HCT116 (cell line): Measurements from ENCODE around the gene RNF182. TPM values are rescaled to one million over a fixed set of nuclear protein-coding genes. Genes with fewer than 3 reads are reported as not detected.

Source experiments
- ATAC-seq: fragments of 200-7000 bp; cut with Tn5 transposase; 2 replicates; pipeline ENCODE4 v1.9.1; 2020; ENCODE audit warnings: mild to moderate bottlenecking, moderate library complexity
- BruUV-seq: library from RNA; stranded (reverse); fragments of 400-500 nt; replicated peaks from 2 replicates; lab custom pipeline; 2021; lab: Mats Ljungman, UMichigan
- CTCF ChIA-PET: fragments of 300-600 bp; sonication (Branson Sonifier 250); formaldehyde crosslinking; loops from one replicate; lab custom pipeline; 2021; ENCODE audit warnings: antibody characterized with exemption; lab: Charles Lee
- POLR2A ChIA-PET: fragments of 300-600, 350-600 bp; sonication (Branson Sonifier 250); formaldehyde crosslinking; loops from one replicate; lab custom pipeline; 2021; ENCODE audit warnings: antibody characterized with exemption; lab: Charles Lee
- RAD21 ChIA-PET, 2 experiments: fragments of 300-600 bp; sonication (Branson Sonifier 250); formaldehyde crosslinking; loops; one replicate each; lab custom pipeline; 2023; ENCODE audit warnings: low total read pairs in 2 of 2; ENCODE audit not compliant: uncharacterized antibody in 2 of 2, unreplicated experiment in 2 of 2, low non-redundant PET in 1 of 2; lab: Charles Lee
- DNase-seq: peaks from one replicate; pipeline ENCODE4 v3.0.0-alpha.2; 2010; ENCODE audit warnings: low read depth, low spot score
- H2AFZ ChIP-seq: fragments of 200-600 bp; shearing (Covaris generic), sonication (generic); 2 replicates; pipeline ENCODE4 v1.6.1; 2017; ENCODE audit warnings: low read depth, mixed run types, mixed read lengths, antibody characterized with exemption, low read length; ENCODE audit not compliant: poor library complexity, severe bottlenecking
- H3K27ac ChIP-seq: 2 replicates; pipeline ENCODE4 v1.5.1; 2012; ENCODE audit warnings: low read depth, low read length
- H3K27me3 ChIP-seq: fragments of 200-600 bp; sonication (generic); 2 replicates; pipeline ENCODE4 v1.6.1; 2016; ENCODE audit warnings: mixed run types, low read length, mixed read lengths; ENCODE audit not compliant: insufficient read depth
- H3K36me3 ChIP-seq, 2 experiments: fragments of 200-500 bp in 1 of 2; fragments of 200-600 bp in 1 of 2; sonication (Bioruptor generic) in 1 of 2; sonication (generic) in 1 of 2; 2 replicates each; pipeline versions ENCODE4 v1.5.1 to v1.6.1; 2014 to 2016; ENCODE audit warnings: low read length in 2 of 2, inconsistent platforms in 1 of 2, mixed read lengths in 1 of 2, mixed run types in 1 of 2; ENCODE audit not compliant: insufficient read depth in 2 of 2, control insufficient read depth in 1 of 2
- H3K4me1 ChIP-seq, 2 experiments: fragments of 200-600 bp in 1 of 2; sonication (generic) in 1 of 2; 2 replicates each; pipeline versions ENCODE4 v1.5.1 to v1.6.1; 2012 to 2017; ENCODE audit warnings: low read length in 2 of 2, inconsistent platforms in 1 of 2, mild to moderate bottlenecking in 1 of 2, mixed read lengths in 1 of 2, mixed run types in 1 of 2, moderate library complexity in 1 of 2; ENCODE audit not compliant: insufficient read depth in 2 of 2, control insufficient read depth in 1 of 2
- H3K4me2 ChIP-seq: fragments of 200-600 bp; sonication (generic); 2 replicates; pipeline ENCODE4 v1.6.1; 2017; ENCODE audit warnings: mixed run types, low read length, mixed read lengths
- H3K4me3 ChIP-seq, 2 experiments: fragments of 200-600 bp in 1 of 2; sonication (generic) in 1 of 2; replicated peaks in 1 of 2; 2 replicates each; pipeline ENCODE4 v1.5.1; 2011 to 2016; ENCODE audit warnings: low read length in 2 of 2, control low read depth in 1 of 2, low read depth in 1 of 2, mild to moderate bottlenecking in 1 of 2, mixed read lengths in 1 of 2, mixed run types in 1 of 2
- H3K79me2 ChIP-seq: fragments of 200-600 bp; sonication (generic); 2 replicates; pipeline ENCODE4 v1.6.1; 2017; ENCODE audit warnings: mild to moderate bottlenecking, mixed run types, low read length, moderate library complexity, mixed read lengths; ENCODE audit not compliant: insufficient read depth
- H3K9ac ChIP-seq: fragments of 200-600 bp; sonication (generic); 2 replicates; pipeline ENCODE4 v1.6.1; 2016; ENCODE audit warnings: low read length, mixed read lengths
- H3K9me2 ChIP-seq: fragments of 200-600 bp; sonication (generic), shearing (Covaris generic); 2 replicates; pipeline ENCODE4 v1.6.1; 2017; ENCODE audit warnings: mixed run types, mild to moderate bottlenecking, moderate library complexity; ENCODE audit not compliant: insufficient read depth
- H3K9me3 ChIP-seq, 2 experiments: fragments of 200-500 bp in 1 of 2; fragments of 200-600 bp in 1 of 2; sonication (Bioruptor generic) in 1 of 2; sonication (generic) in 1 of 2; 2 replicates each; pipeline ENCODE4 v1.6.1; 2014 to 2017; ENCODE audit warnings: low read length in 2 of 2, mixed read lengths in 2 of 2, inconsistent platforms in 1 of 2, low read depth in 1 of 2, mild to moderate bottlenecking in 1 of 2, mixed run types in 1 of 2, moderate library complexity in 1 of 2; ENCODE audit not compliant: control insufficient read depth in 1 of 2, insufficient read depth in 1 of 2
- H4K20me1 ChIP-seq: fragments of 200-600 bp; sonication (generic), shearing (Covaris generic); 2 replicates; pipeline ENCODE4 v1.6.1; 2017; ENCODE audit warnings: mixed run types, mild to moderate bottlenecking, moderate library complexity; ENCODE audit not compliant: insufficient read depth
- ATF3 ChIP-seq: IDR thresholded peaks from 2 replicates; pipeline ENCODE4 v1.6.1; 2012
- CEBPB ChIP-seq: IDR thresholded peaks from 2 replicates; pipeline ENCODE4 v1.6.1; 2012; ENCODE audit warnings: low read depth
- CTCF ChIP-seq, 3 experiments: fragments of 200-600 bp in 1 of 3; sonication (generic) in 1 of 3; IDR thresholded peaks in 2 of 3; conservative IDR thresholded peaks in 1 of 3; 2 replicates each; pipeline ENCODE4 v1.5.1; 2012 to 2017; ENCODE audit warnings: low read depth in 2 of 3, low read length in 2 of 3, antibody characterized with exemption in 1 of 3, borderline replicate concordance in 1 of 3, control low read depth in 1 of 3, mild to moderate bottlenecking in 1 of 3, mixed read lengths in 1 of 3, mixed run types in 1 of 3, moderate library complexity in 1 of 3; ENCODE audit not compliant: insufficient read depth in 1 of 3
- EGR1 ChIP-seq: IDR thresholded peaks from 2 replicates; pipeline ENCODE4 v1.6.1; 2012; ENCODE audit warnings: low read depth
- ELF1 ChIP-seq: IDR thresholded peaks from 2 replicates; pipeline ENCODE4 v1.6.1; 2012; ENCODE audit warnings: low read depth, borderline replicate concordance
- EZH2phosphoT487 ChIP-seq: fragments of 200-600 bp; IDR thresholded peaks from 2 replicates; pipeline ENCODE4 v1.6.1; 2018; ENCODE audit warnings: antibody characterized with exemption, borderline replicate concordance
- FOSL1 ChIP-seq: IDR thresholded peaks from 2 replicates; pipeline ENCODE4 v1.6.1; 2012; ENCODE audit warnings: low read depth
- MAX ChIP-seq: IDR thresholded peaks from 2 replicates; pipeline ENCODE4 v1.6.1; 2012
- POLR2A ChIP-seq: IDR thresholded peaks from 2 replicates; pipeline ENCODE4 v1.7.0; 2011; ENCODE audit warnings: borderline replicate concordance; ENCODE audit not compliant: insufficient read depth, insufficient read length; ENCODE audit errors: extremely low read depth
- RAD21 ChIP-seq: IDR thresholded peaks from 2 replicates; pipeline ENCODE4 v1.6.1; 2012; ENCODE audit warnings: low read depth, mild to moderate bottlenecking
- REST ChIP-seq: IDR thresholded peaks from 2 replicates; pipeline ENCODE4 v1.6.1; 2012; ENCODE audit warnings: low read depth
- SP1 ChIP-seq: IDR thresholded peaks from 2 replicates; pipeline ENCODE4 v1.6.1; 2012; ENCODE audit warnings: low read depth
- SRF ChIP-seq: IDR thresholded peaks from 2 replicates; pipeline ENCODE4 v1.6.1; 2012; ENCODE audit warnings: low read depth
- YY1 ChIP-seq: IDR thresholded peaks from 2 replicates; pipeline ENCODE4 v1.6.1; 2011; ENCODE audit warnings: low read length, low read depth, moderate library complexity, mild to moderate bottlenecking; ENCODE audit not compliant: insufficient replicate concordance; ENCODE audit errors: extremely low read depth
- ZBTB33 ChIP-seq: IDR thresholded peaks from 2 replicates; pipeline ENCODE4 v1.6.1; 2011; ENCODE audit warnings: mild to moderate bottlenecking, low read length, moderate library complexity; ENCODE audit not compliant: insufficient replicate concordance; ENCODE audit errors: extremely low read depth
- ZFX ChIP-seq: fragments of 450-650 bp; IDR thresholded peaks from 2 replicates; pipeline ENCODE4 v1.6.1; 2017
- intact Hi-C: fragments of 100-400 bp; cut with micrococcal nuclease; formaldehyde crosslinking; loops from 2 replicates; pipeline ENCODE4 v1.10.0; 2022
- total RNA-seq: library from RNA; stranded (reverse); gene quantifications from one replicate; pipeline ENCODE4 v1.2.1, GENCODE V29; 2021; ENCODE audit not compliant: unreplicated experiment

RNF182 gene
- total RNA-seq, 1 experiment from 2014 or later = 6.5 TPM

GRCh38 chr6:14020551-14020950 lies 95.8 kb downstream of the RNF182 start:
- H3K27ac ChIP-seq = no peak overlapping the region
- H3K27me3 ChIP-seq = no peaks in the 10 kb centered on the region
- H3K36me3 ChIP-seq = no peaks in the 10 kb centered on the region
- H3K4me1 ChIP-seq = no peaks in the 10 kb centered on the region
- POLR2A ChIA-PET = no interaction called here
- BruUV-seq = no TSS peak
- H4K20me1 ChIP-seq = no peaks in the 10 kb centered on the region
- no peak overlapping the region for H3K4me3 ChIP-seq
- no peaks in the 10 kb centered on the region for H3K79me2 ChIP-seq
- H3K9ac ChIP-seq = no peak overlapping the region
- H3K9me3 ChIP-seq = no peaks in the 10 kb centered on the region
- H3K9me2 ChIP-seq = no peaks in the 10 kb centered on the region
- ATAC-seq (no peak), DNase-seq (no peak)
- CTCF ChIA-PET = no interaction called here
- RAD21 ChIA-PET = no interaction called here
- H2AFZ ChIP-seq = no peak overlapping the region
- intact Hi-C loops = no loop called here
- TF ChIP-seq EGR1 = no peak
- no peak for TF ChIP-seq RAD21
- no peak for TF ChIP-seq POLR2A
- TF ChIP-seq ATF3 = no peak
- TF ChIP-seq CEBPB = no peak
- TF ChIP-seq SRF = no peak
- no peak for TF ChIP-seq SP1
- no peak for TF ChIP-seq CTCF (IDR thresholded peaks at IDR 0.05 in 2 of 3, conservative IDR thresholded peaks at IDR 0.05 in 1 of 3; ENCODE audit: borderline replicate concordance in 1 of 3, insufficient read depth in 1 of 3, low read depth in 2 of 3, low read length in 2 of 3)
- TF ChIP-seq MAX = no peak
- no peak for TF ChIP-seq ZFX
- TF ChIP-seq YY1 = no peak
- no peak for TF ChIP-seq ZBTB33
- TF ChIP-seq FOSL1 = no peak
- no peak for TF ChIP-seq EZH2phosphoT487
- TF ChIP-seq REST = no peak
- TF ChIP-seq ELF1 = no peak
- H3K4me2 ChIP-seq = no peak overlapping the region
